Lung (tissue), 12 donors: ENCODE measurements around the gene PYCR2. TPM values are rescaled to one million over a fixed set of nuclear protein-coding genes. Genes with fewer than 3 reads are reported as not detected.

Experiments used
- ATAC-seq: fragments of 200-7000 bp; cut with Tn5 transposase; one replicate; pipeline ENCODE4 v1.9.1; 2020; ENCODE audit warnings: moderate number of reproducible peaks; ENCODE audit not compliant: insufficient read depth, low FRiP score
- DNase-seq, 3 donors: peaks; one replicate each; pipeline ENCODE4 v3.0.0-alpha.2; 2013 to 2017
- H3K27ac ChIP-seq, 2 donors: one replicate each; pipeline ENCODE4 v1.5.1; 2013; ENCODE audit warnings: mild to moderate bottlenecking in 2 of 2, moderate library complexity in 2 of 2, control low read depth in 1 of 2, inconsistent platforms in 1 of 2, low read depth in 1 of 2, low read length in 1 of 2
- H3K27me3 ChIP-seq, 3 donors: one replicate each; pipeline ENCODE4 v1.5.1; 2013; ENCODE audit warnings: low read length in 2 of 3; ENCODE audit not compliant: control insufficient read depth in 3 of 3, insufficient read depth in 3 of 3
- H3K36me3 ChIP-seq, 4 donors: one replicate each; pipeline ENCODE4 v1.5.1; 2013; ENCODE audit warnings: low read length in 4 of 4, mild to moderate bottlenecking in 1 of 4, moderate library complexity in 1 of 4; ENCODE audit not compliant: control insufficient read depth in 4 of 4, insufficient read depth in 4 of 4
- H3K4me1 ChIP-seq, 5 donors: one replicate each; pipeline ENCODE4 v1.5.1; 2013; ENCODE audit warnings: low read length in 5 of 5, mild to moderate bottlenecking in 2 of 5, moderate library complexity in 1 of 5; ENCODE audit not compliant: control insufficient read depth in 5 of 5, insufficient read depth in 5 of 5
- H3K4me3 ChIP-seq: one replicate; pipeline ENCODE4 v1.5.1; 2013; ENCODE audit warnings: mild to moderate bottlenecking, control low read depth, moderate library complexity
- H3K9ac ChIP-seq, 2 donors: one replicate each; pipeline ENCODE4 v1.5.1; 2013; ENCODE audit warnings: low read length in 2 of 2, control low read depth in 1 of 2; ENCODE audit not compliant: insufficient read depth in 1 of 2
- H3K9me3 ChIP-seq, 4 donors: one replicate each; pipeline ENCODE4 v1.5.1; 2013; ENCODE audit warnings: low read length in 3 of 4, mild to moderate bottlenecking in 1 of 4, moderate library complexity in 1 of 4; ENCODE audit not compliant: control insufficient read depth in 4 of 4, insufficient read depth in 3 of 4
- CTCF ChIP-seq: IDR thresholded peaks from 2 replicates; pipeline ENCODE4 v1.5.1; 2012; ENCODE audit warnings: mild to moderate bottlenecking; ENCODE audit errors: control extremely low read depth, extremely low read depth
- WGBS, 2 donors: extraction: QIAGEN DNeasy Blood & Tissue Kit; methylation state at CpG; one replicate each; pipeline ENCODE4 v1.1.7; 2013; 5-methylcytosine and 5-hydroxymethylcytosine counted together
- polyA plus RNA-seq, 2 donors: library from polyadenylated mRNA; stranded (reverse); fragments of 200-250 nt; gene quantifications; one replicate each; pipeline ENCODE4 v1.2.1, GENCODE V29; 2013
- total RNA-seq, 2 donors: library from RNA; depleted of rRNA in 1 of 2; stranded (reverse); fragments of >200 nt in 1 of 2; gene quantifications; one replicate each; pipeline ENCODE4 v1.2.1, GENCODE V29; 2014 to 2021
- donor health status: control.
- donor health status: control.
- donor health status: Bipolar disorder and iron deficiency.
- donor health status: healthy.
- donor health status: DM: yes; HTN: yes; CAD: no.

PYCR2 gene
- total and polyA plus RNA-seq, 4 donors = 32.6 to 105 (median 84.8) TPM

DNA sequence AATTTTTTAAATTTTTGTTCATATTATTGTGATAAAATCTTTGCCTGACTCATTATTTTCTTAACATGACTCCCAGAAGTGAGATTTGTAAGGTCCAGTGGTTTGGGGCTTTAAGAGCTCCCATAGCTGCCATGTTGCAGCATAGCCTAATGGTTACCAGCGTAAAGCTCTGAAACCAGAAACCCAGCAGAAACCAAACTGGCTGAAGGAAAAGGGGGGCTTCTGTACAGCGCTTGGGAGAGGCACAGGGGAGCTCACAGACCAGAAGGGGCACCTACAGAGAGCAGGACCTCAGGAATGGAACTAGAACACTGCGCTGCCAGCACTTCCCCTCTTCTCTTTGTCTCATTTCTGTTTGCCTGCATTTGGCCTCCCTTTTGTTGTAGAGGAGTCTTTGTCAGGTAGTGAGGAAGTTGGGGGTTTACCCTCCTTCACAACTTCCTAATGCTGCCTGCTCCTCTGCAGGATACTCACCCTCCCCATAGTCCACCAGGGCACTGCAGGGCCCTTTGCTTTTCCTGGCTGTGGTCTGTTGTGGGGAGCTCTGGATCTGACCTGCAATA is 2.6 kb upstream of the PYCR2 start:
- no peaks in the 10 kb centered on the region for H3K27me3 ChIP-seq
- peaks cover 0 to 9% (median 6%) of the 10 kb centered on the region in 4 donors for H3K36me3 ChIP-seq
- H3K4me1 ChIP-seq = peaks cover 0 to 16% (median 6%) of the 10 kb centered on the region in 5 donors
- H3K27ac ChIP-seq = no peak overlapping the region
- no peak for TF ChIP-seq CTCF
- H3K4me3 ChIP-seq = no peak overlapping the region
- ATAC-seq (no peak), DNase-seq (no peak)
- H3K9me3 ChIP-seq = no peaks in the 10 kb centered on the region
- H3K9ac ChIP-seq = no peak overlapping the region
- WGBS, 2 donors = 48 to 82% methylated on average over 3 of the region's 3 CpGs

- peak overlapping the region; percentile 83 for H3K4me3 ChIP-seq
- no peak for TF ChIP-seq CTCF
- no peak for DNase-seq
- 1 to 3% methylated on average over 8 of the region's 8 CpGs for WGBS, 2 donors
- peaks cover 0 to 31% (median 9%) of the 10 kb centered on the region in 5 donors for H3K4me1 ChIP-seq
- H3K27me3 ChIP-seq = no peaks in the 10 kb centered on the region
- peaks cover 0 to 19% (median 14%) of the 10 kb centered on the region in 4 donors for H3K36me3 ChIP-seq
- ATAC-seq = no peak
- H3K27ac ChIP-seq = peak overlapping the region; percentile 91 to 95
- no peaks in the 10 kb centered on the region for H3K9me3 ChIP-seq
- H3K9ac ChIP-seq = peak overlapping the region; percentile 53 to 91
Observed at GRCh38 chr1:225923381-225923691, 714 bp downstream of the PYCR2 start.

DNA sequence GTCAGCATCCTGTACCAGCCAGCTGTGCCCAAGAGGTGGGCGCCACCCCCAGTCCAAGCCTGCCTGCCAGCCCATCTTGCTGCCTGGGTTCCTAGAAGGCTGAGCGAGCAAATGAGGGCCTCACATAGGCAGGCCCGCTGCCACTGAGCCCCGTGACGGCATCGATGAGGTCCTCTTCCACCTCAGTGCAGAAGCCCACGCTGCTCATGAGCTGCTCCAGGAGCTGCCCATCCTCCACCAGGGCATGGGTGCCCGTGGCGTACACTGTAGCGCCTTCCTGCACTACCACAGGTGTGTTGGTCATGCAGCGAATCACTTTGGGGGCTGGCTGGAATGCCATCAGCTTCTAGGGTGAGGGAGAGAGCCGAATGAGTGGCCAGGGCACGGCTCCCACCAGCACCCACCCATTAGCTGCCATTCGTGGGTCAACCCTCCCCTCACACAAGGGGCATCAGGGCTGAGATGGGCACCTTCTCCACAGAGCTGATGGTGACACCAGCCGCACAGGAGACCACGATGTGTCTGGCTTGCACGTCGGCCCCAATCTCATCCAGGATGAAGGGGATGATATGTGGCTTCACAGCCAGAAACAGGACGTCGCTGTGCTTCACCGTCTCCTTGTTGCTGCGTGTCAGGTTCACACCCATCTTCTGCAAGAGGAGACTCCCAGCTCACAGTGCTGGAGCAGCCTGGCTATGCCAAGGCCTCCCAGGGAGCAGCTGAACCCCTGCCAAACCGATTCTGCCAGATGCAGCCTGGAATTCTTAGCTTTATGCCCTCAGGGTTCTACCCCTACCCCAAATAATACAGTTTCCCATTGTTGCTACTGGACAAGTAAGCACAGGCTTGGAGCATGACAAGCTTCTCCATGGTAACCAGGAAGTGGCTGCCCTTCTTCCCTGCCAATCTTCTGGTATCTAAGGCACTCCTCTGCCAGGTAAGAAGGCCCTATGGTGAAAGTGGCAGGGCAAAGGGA is 2.0 kb downstream of the PYCR2 start:
- ATAC-seq = no peak
- peak overlapping the region in 1 of 2 donors; percentile 0 for H3K9ac ChIP-seq

More for the DNA sequence above, 2.0 kb downstream of the PYCR2 start:
- no peak overlapping the region for H3K4me3 ChIP-seq
- no peaks in the 10 kb centered on the region for H3K9me3 ChIP-seq
- no peak overlapping the region for H3K27ac ChIP-seq
- TF ChIP-seq CTCF = no peak
- H3K4me1 ChIP-seq = peaks cover 0 to 31% (median 9%) of the 10 kb centered on the region in 5 donors
- 94% methylated on average over 23 of the region's 23 CpGs for WGBS, 2 donors
- H3K36me3 ChIP-seq = peaks cover 0 to 25% (median 15%) of the 10 kb centered on the region in 4 donors
- no peaks in the 10 kb centered on the region for H3K27me3 ChIP-seq
- no peak for DNase-seq
